GM19455 (cell line): ENCODE results near the gene KRTAP4-16.
"Not testable (repeated sequence)": the region's sequence is repeated elsewhere in the genome, so short reads cannot be mapped to it uniquely, and the experiment has no call there.

Experiments used
- ATAC-seq: cut with Tn5 transposase; IDR thresholded peaks from one replicate; pipeline ENCODE4 v1.9.1; 2021; ENCODE audit not compliant: unreplicated experiment

The KRTAP4-16 gene

DNA sequence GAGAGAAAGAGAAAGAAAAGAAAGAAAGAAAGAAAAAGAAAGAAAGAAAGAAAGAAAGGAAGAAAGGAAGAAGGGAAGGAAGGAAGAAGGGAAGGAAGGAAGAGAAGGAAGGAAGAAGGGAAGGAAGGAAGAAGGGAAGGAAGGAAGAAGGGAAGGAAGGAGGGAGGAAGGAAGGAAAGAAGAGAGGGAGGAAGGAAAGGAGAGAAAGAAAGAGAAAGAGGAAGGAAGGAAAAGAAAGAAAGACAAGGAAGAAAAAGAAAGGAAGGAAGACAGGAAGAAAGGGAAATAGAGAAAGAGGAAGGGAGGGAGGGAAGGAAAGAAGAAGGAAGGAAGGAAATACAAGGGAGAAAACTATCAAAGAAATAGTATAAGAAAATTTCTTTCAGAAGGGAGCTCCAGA, 25.2 kb downstream of the KRTAP4-16 start:
- no peak for ATAC-seq

- no peak for ATAC-seq
These were observed 28.3 kb downstream of the KRTAP4-16 start for GRCh38 chr17:41073676-41074075.

DNA sequence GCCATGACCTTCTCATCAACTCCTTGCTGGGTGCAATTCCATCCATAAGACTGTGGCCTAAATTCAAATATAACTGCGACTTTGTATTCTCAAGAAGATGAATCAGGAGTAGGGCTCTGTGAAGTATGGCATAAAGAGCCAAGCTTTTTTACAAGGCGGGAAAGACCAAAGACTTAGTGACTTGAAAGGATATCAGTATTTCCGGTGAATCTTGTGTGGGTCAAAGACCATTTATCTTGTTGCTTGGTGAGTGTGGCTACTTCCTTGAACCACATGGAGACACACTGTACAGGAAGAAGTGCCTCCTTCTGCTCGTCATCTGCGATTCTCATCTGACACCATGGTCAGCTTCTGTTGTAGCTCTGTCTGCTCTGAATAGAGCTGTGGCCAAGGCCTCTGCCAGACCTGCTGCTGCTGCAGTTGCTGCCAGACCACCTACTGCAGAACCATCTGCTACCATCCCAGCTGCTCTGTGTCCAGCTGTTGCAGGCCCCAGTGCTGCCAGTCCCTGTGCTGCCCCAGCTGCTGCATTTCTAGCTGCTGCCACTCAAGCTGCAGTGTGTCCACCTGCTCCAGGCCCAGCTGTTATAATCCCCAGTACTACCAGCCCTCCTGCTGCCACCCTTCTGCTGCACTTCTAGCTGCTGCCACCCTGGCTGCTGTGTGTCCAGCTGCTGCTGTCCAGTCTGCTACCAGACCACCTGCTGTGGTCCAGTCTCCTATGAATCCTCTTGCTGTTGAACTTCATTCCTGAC, 30.2 kb downstream of the KRTAP4-16 start:
- no peak for ATAC-seq

GRCh38 chr17:41069031-41069430, 33.0 kb downstream of the KRTAP4-16 start:
- ATAC-seq: no peak

DNA sequence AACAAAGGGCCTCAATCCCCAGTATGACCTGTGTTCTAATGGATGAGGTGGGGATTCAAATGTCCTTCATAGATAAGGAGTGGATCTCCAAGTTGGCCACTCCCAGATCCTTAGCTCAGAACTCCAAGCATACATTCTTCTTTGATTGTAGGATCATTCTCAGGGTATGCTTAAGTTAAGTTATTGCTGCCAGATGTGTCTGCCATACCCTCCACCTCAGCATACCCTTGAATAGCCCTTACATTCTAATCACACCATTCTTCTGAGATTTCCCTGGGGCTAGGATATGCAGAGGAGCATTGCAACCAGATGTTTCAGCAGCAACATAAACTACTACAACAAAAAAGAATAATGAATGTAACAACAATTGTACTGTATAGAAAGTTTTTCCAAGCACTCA, 34.7 kb downstream of the KRTAP4-16 start:
- no peak for ATAC-seq

DNA sequence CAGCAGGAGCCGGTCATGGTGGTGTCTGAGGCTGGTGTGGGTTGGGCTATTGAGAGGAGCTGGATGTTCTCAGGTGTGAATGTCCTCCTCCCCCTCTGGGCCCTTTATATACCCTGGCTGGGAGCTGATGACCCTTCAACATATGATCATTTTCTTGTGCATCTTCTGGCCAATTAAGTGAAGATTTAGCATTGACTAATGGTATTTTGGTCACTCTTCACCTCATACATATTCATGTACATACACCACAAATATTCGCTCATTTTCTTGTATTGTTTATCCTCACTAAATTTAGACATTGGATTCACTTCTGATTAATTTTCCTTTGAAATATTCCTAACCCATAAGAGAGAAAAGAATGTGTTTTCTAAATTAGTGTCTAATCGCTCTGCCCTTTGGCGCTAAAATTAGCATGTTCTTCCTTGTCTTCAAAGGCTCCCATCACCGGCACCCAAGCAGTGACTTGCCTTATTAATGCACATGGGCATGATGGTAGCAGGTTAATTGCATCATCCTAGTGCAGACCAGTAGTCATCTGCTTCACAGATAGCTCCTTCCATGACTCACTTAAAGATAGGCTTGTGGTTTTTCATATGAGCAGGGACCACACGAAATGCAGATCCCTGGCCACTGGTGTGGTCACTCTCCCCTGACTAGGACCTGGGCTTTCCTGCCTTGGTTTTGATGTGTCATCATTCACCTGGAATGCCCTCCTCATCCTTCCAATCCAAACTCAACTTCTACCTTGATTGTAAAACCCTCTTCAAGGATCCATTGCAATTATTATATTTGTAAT, 36.0 kb downstream of the KRTAP4-16 start, which contains the start of gene KRTAP2-4:
TSS of gene KRTAP2-4 (minus strand) at position 51 of the 796 bp plus-strand sequence. CDS start at position 17, 34 bp downstream.
- no peak for ATAC-seq

DNA sequence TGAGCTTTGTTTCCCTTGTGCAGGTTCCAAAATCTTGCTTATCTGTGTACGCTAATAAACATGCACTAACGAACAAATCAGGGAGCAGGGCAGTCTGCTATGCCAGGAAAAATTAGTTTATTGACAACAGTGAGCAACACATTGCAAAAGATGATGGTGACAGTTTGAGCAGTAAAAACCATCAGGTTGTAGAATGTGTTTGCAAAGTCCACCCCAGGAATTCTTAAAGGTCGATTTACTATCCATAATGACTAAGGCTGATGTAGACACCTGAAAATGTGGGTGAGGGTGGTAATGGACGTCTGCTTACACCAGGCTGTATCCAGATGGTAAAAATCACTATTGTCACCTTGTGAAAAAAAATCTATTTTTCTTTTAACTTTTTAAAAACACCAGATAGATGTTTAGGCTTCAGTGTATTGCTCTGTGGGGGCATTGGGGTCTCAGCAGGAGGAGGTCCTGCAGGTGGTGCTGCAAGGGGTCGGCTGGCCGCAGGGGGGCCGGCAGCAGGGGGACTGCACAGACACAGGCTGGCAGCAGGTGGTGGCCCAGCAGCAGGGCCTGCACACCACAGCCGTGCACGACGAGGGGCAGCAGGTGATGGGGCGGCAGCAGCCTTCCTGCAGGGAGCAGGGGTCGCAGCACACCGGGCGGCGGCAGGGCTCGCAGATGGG, 36.9 kb downstream of the KRTAP4-16 start:
- ATAC-seq: not testable (repeated sequence)

DNA sequence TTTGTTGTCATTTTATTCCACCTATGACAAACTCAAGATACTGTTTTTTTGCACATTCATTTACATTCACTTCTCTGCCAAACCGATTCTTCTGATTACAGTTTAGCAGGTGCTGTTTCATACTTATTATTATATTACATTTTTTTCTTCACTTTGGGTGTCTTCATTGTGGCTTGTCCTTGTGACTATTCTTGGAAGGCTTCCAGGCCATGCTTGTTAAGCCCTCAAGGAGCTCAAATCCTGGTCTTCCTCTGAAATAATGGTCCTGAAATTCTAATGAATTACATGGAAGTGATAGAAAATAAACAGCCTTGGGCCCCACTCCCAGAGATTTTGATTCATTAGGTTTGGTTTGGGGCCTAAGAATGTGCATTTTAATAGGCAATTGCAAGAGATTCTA, 37.7 kb downstream of the KRTAP4-16 start:
- no peak for ATAC-seq

- no peak for ATAC-seq
These were observed 38.6 kb downstream of the KRTAP4-16 start for GRCh38 chr17:41063449-41063848.

- no peak for ATAC-seq
These were observed 40.0 kb downstream of the KRTAP4-16 start for GRCh38 chr17:41061964-41062363.

DNA sequence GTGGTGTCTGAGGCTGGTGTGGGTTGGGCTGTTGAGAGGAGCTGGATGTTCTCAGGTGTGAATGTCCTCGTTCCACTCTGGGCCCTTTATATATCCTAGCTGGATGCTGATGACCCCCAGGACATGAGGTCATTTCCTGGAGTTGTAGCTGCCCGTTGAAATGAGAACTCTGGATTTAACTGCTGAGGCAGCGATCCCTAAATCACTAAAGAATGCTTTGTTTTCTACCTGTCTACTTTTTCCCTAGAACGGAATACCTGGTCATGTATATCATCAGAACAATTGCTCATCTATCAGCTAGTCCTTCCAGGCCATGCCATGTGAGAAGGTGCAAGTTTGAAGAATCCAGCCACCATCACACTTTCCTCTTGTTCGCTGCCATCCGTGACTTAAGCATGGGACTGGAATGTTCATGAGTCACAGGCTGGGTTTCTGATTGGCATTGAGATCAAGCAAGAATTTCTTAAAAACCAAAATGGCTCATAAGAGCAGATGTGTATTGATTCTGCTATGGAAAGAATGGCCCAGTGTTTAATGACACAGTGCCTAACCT, 41.9 kb downstream of the KRTAP4-16 start, which contains the start of gene KRTAP2-3:
TSS of gene KRTAP2-3 (minus strand) at position 63 of the 553 bp plus-strand sequence. CDS start 64 bp downstream, outside the sequence.
- ATAC-seq: no peak

DNA sequence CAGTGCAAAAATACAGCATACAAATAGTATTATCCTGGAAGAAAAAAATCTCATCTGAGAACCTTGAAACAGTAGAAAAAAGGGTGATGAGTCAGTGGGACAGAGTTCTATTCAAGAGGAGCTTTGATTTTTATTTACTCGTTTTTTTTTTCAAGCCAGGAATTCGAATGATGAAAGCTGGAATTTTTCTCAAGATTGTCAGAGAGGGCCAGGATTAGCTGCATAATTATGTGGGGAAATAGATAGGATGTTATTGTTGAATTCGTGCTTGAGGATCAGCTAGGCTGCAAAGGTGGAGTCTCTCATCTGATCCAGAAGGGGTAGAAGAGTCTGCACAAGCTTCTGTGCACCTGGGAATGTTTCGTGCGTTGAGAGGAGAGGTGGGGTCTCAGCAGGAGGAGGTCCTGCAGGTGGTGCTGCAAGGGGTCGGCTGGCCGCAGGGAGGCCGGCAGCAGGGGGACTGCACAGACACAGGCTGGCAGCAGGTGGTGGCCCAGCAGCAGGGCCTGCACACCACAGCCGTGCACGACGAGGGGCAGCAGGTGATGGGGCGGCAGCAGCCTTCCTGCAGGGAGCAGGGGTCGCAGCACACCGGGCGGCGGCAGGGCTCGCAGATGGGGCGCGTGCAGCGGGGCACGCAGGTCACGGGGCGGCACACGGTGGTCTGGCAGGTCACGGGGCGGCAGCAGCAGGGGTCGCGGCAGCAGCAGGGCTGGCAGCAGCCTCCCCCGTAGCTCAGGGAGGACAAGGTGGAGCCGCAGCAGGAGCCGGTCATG, 42.5 kb downstream of the KRTAP4-16 start:
- ATAC-seq: not testable (repeated sequence)

DNA sequence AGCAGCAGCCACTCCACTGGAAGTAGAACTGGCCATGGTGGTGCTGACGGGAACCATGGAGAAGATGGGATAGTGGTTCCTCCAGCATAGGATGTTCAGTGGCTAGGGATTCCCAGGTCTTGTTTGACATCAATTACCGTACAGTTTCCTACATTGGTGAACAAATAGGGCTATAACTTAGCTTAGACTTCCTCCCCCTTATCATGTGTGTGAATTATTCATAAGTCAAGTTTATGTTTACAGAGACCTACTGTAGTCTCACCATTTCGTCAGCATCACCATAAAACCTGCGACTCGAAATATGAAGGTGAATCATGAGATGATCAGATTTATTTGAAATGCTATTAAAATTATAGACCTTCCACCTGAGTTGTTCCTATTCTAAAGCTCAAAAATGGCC, 43.3 kb downstream of the KRTAP4-16 start:
- ATAC-seq: no peak

DNA sequence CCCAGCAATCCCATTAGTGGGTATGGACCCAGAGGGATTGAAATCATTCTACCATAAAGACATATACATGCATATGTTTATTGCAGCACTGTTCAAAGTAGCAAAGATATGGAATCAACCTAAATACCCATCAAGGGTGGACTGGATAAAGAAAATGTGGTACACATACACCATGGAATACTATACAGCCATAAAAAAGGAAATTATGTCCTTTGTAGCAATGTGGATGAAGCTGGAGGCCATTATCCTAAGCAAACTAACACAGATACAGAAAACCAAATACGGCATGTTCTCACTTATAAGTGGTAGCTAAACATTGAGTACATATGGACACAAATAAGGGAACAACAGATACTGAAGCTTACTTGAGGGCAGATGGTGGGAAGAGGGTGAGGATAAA, 44.5 kb downstream of the KRTAP4-16 start:
- no peak for ATAC-seq

GRCh38 chr17:41055130-41055529, 46.9 kb downstream of the KRTAP4-16 start, which contains the start of gene KRTAP2-2:
Gene KRTAP2-2, minus strand, starts transcription at chr17:41055230. Its CDS starts 19 bp downstream, at chr17:41055211.
- ATAC-seq: not testable (repeated sequence)

DNA sequence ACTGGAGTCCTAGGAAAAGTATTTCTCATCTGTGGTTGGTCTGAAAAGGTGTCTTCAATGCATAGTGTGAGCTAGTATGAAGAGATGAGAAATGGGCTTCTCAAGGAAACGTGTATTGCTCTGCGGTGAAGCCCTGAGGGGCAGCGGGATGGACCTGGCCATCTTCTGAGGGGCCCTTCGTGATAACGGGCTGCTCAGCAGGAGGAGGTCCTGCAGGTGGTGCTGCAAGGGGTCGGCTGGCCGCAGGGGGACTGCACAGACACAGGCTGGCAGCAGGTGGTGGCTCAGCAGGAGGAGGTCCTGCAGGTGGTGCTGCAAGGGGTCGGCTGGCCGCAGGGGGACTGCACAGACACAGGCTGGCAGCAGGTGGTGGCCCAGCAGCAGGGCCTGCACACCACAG, 47.5 kb downstream of the KRTAP4-16 start:
- ATAC-seq: not testable (repeated sequence)

DNA sequence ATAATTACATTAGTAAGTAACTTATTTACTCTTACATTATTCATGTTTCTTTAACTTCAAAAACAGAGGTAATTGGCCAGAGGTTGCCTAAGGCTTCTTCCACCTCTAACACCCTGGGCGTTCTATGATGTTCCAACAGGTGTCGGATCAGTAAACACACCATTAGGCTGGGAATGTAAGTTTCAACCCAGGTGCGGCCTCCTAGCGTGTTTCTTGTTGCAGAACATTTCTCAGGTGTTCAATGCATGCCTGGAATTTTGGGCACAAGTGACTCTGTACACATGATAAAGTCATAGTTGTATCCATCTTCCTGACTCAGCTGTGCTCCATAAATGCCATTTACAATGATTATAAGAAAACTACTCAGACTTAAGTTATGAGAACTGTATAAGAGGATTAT, 48.0 kb downstream of the KRTAP4-16 start:
- ATAC-seq: no peak

DNA sequence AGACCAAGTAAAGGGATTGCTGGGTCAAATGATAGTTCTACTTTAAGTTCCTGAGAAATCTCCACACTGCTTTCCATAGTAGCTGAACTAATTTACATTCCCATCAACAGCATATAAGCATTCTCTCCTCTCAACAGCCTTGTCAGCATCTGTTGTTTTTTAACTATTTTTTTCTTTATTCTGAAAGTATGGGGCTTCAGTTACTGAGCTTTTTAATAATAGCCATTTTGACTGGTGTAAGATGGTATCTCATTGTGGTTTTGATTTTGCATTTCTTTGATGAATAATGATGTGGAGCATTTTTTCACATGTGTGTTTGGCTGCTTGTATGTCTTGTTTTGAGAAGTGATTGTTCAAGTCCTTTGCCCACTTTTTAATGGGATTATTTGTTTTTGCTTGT, 49.4 kb downstream of the KRTAP4-16 start:
- no peak for ATAC-seq
